Measurements from ENCODE around the gene GIPC1.
A peak's percentile ranks its signal among the peaks of the same experiment; 100 is the strongest.
"Not testable (repeated sequence)": the region's sequence is repeated elsewhere in the genome, so short reads cannot be mapped to it uniquely, and the experiment has no call there.

Gene GIPC1

DNA sequence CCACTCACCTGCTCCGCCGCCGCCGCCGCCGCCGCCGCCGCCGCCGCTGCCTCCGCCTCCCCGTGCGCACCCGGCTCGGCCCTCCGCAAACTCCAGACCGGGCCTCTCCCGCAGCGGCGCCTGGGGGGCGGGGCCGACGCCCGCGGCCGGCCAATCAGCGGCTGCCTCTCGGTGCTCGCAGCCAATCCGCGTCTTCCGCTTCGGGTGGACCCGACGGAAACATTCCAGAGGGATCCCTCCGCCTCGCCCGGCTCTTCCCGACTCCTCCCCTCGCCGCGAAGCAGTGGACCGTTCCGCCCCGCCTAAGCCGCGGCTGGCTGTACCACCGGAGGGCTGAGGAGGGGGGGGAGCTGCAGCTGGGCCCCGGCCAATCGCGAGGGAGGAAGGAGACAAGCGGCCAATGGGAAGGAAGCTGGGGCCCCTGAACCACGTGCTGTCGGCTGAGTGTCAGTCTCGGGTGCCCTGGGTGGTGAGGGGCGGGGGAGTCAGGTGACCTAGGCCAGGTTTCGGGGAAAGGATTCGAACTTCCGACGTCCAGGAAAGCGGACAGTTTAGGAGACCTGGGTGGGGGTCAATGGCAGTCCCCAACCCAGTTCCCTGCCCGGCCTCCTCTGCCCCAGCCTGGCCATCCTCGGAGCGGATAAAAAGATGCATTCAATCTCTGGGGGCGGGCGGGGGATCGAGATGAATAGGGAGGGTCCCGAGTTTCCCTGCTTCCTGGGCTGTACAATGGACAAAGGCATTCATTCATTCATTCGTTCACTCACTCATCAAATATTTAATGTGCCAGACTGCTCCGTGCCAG lies at the start of gene GIPC1:
GIPC1 (minus strand) TSS at position 99 of the 805 bp plus-strand sequence. CDS start 13,151 bp downstream, outside the sequence.
- intact Hi-C loops (cut with DNase I; ENCODE audit: low total_unique reads): no loop called here
- H3K27ac ChIP-seq: peak within 1 kb of the TSS; percentile 67 to 72
- TF ChIP-seq, protein P1, sequence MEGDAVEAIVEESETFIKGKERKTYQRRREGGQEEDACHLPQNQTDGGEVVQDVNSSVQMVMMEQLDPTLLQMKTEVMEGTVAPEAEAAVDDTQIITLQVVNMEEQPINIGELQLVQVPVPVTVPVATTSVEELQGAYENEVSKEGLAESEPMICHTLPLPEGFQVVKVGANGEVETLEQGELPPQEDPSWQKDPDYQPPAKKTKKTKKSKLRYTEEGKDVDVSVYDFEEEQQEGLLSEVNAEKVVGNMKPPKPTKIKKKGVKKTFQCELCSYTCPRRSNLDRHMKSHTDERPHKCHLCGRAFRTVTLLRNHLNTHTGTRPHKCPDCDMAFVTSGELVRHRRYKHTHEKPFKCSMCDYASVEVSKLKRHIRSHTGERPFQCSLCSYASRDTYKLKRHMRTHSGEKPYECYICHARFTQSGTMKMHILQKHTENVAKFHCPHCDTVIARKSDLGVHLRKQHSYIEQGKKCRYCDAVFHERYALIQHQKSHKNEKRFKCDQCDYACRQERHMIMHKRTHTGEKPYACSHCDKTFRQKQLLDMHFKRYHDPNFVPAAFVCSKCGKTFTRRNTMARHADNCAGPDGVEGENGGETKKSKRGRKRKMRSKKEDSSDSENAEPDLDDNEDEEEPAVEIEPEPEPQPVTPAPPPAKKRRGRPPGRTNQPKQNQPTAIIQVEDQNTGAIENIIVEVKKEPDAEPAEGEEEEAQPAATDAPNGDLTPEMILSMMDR (IDR thresholded peaks at IDR 0.05): no peak

DNA sequence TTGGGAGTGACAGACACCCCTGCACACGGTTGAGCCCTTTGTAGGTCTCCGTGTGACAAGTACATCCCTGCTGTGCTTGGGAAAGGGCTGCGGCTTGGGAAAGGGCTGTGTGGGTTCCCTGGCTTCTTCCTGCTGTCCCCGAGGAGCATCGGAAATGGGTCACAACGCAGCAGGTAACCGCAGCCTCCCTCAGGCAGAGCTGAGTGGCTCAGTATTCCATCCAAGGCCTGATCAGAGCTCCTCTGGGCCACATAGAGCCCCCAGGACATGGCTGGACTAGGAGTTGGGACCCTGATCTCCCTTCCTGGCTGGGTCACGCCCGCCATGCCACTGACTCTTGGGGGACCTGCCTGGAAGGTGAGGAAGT lies 49.8 kb upstream of the GIPC1 start:
- TF ChIP-seq, protein P1 (IDR thresholded peaks at IDR 0.05): no peak
- Histone ChIP-seq H3K9me3 (no peaks in the 10 kb centered on the region), H3K4me3 (no peak overlapping the region), H3K36me3 (peaks cover 4 to 17% (median 8%) of the 10 kb centered on the region in 3 donors), H3K27me3 (no peaks in the 10 kb centered on the region), H3K4me1 (peaks cover 0 to 25% (median 5%) of the 10 kb centered on the region in 4 donors), H3K27ac (no peak overlapping the region)
- no peak for DNase-seq
- intact Hi-C loops (cut with DNase I; ENCODE audit: low total_unique reads): no loop called here

More for the DNA sequence above, at the start of gene GIPC1:
- Histone ChIP-seq H3K36me3 (peaks cover 0 to 18% (median 17%) of the 10 kb centered on the region in 3 donors), H3K9me3 (no peaks in the 10 kb centered on the region), H3K27me3 (no peaks in the 10 kb centered on the region), H3K4me1 (peaks cover 0 to 39% (median 26%) of the 10 kb centered on the region in 4 donors), H3K4me3 (peak within 1 kb of the TSS; percentile 84 to 99)
- peak; percentile 92 to 99 for DNase-seq

- Histone ChIP-seq H3K4me1 (peaks cover 0 to 20% (median 5%) of the 10 kb centered on the region in 4 donors), H3K4me3 (no peak overlapping the region), H3K27me3 (no peaks in the 10 kb centered on the region), H3K27ac (no peak overlapping the region), H3K36me3 (peaks cover 4 to 17% (median 8%) of the 10 kb centered on the region in 3 donors), H3K9me3 (no peaks in the 10 kb centered on the region)
- TF ChIP-seq, protein P1 (IDR thresholded peaks at IDR 0.05): no peak
- no peak for DNase-seq
- intact Hi-C loops (cut with DNase I; ENCODE audit: low total_unique reads): no loop called here
Measured at GRCh38 chr19:14544977-14545715, 49.2 kb upstream of the GIPC1 start.

GRCh38 chr19:14544047-14544446 lies 48.1 kb upstream of the GIPC1 start:
- Histone ChIP-seq H3K27ac (no peak overlapping the region), H3K36me3 (peaks cover 0 to 8% (median 0%) of the 10 kb centered on the region in 3 donors), H3K4me3 (no peak overlapping the region), H3K27me3 (no peaks in the 10 kb centered on the region), H3K4me1 (peaks cover 0 to 19% (median 5%) of the 10 kb centered on the region in 4 donors), H3K9me3 (no peaks in the 10 kb centered on the region)
- no peak for DNase-seq
- intact Hi-C loops (cut with DNase I; ENCODE audit: low total_unique reads): no loop called here
- TF ChIP-seq, protein P1 (IDR thresholded peaks at IDR 0.05): no peak

GRCh38 chr19:14542711-14543328 lies 46.9 kb upstream of the GIPC1 start:
- H3K9me3 ChIP-seq: no peaks in the 10 kb centered on the region
- intact Hi-C loops (cut with DNase I; ENCODE audit: low total_unique reads): no loop called here
- H3K4me1 ChIP-seq: peaks cover 0 to 19% (median 5%) of the 10 kb centered on the region in 4 donors
- no peaks in the 10 kb centered on the region for H3K27me3 ChIP-seq
- TF ChIP-seq, protein P1 (IDR thresholded peaks at IDR 0.05): no peak
- DNase-seq: no peak
- H3K4me3 ChIP-seq: no peak overlapping the region
- no peak overlapping the region for H3K27ac ChIP-seq
- H3K36me3 ChIP-seq: peaks cover 0 to 4% (median 0%) of the 10 kb centered on the region in 3 donors

DNA sequence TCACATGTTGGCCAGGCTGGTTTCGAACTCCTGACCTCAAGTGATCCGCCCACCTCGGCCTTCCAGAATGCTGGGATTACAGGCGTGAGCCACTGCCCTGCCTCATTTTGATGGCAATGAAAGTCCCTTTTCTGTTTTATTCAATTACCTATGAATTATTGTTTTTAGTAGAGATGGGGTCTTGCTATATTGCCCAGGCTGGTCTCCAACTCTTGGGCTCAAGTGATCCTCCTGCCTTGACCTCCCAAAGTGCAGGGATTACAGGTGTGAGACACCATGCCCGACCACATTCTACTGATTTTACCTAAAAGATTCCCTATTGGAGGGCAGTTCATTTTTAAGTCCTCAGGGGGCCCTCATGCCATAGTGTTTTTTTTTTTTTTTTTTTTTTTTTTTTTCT lies 46.1 kb upstream of the GIPC1 start:
- intact Hi-C loops (cut with DNase I; ENCODE audit: low total_unique reads); H3K27me3 ChIP-seq; H3K27ac ChIP-seq; H3K9me3 ChIP-seq; H3K36me3 ChIP-seq; H3K4me3 ChIP-seq; DNase-seq: not testable (repeated sequence)
- H3K4me1 ChIP-seq: peaks cover 0 to 24% (median 6%) of the 10 kb centered on the region in 4 donors
